ENCODE data around the gene TSPAN4. TPM values are rescaled to one million over a fixed set of nuclear protein-coding genes. Genes with fewer than 3 reads are reported as not detected.
A peak's percentile ranks its signal among the peaks of the same experiment; 100 is the strongest.

The TSPAN4 gene
- total and polyA plus RNA-seq, 2 of the 13 experiments (the other 11 are each of a cell fraction or from before 2014, with no cell fraction given) = 31.7 to 68.3 TPM

GRCh38 chr11:818396-819128 lies 24.1 kb upstream of the TSPAN4 start, which contains the start of gene PNPLA2 (continued):
- TF ChIP-seq ZBTB40 (IDR thresholded peaks at IDR 0.05) = no peak
- peak; percentile 73 for TF ChIP-seq ZBTB40 (CRISPR knock-in tag; IDR thresholded peaks at IDR 0.05)
- no peak for TF ChIP-seq ESRRA (CRISPR knock-in tag; IDR thresholded peaks at IDR 0.05; ENCODE audit: low read depth)
- TF ChIP-seq TBX2 (CRISPR knock-in tag; IDR thresholded peaks at IDR 0.05; ENCODE audit: borderline replicate concordance) = peak; percentile 70
- peak; percentile 16; the same call in 1 of the 2 replicates for TF ChIP-seq ZNF33B (CRISPR knock-in tag; IDR thresholded peaks at IDR 0.05)
- TF ChIP-seq SIN3A (IDR thresholded peaks at IDR 0.05; ENCODE audit: borderline replicate concordance, low read depth, low read length) = 0 out of 2 replicates have a peak, but pooled peaks have one; percentile 13
- TF ChIP-seq ATF2 (CRISPR knock-in tag; IDR thresholded peaks at IDR 0.05) = peak; percentile 94
- TF ChIP-seq ZNF605 (CRISPR knock-in tag; IDR thresholded peaks at IDR 0.05) = peak; percentile 80; the same call in 1 of the 2 replicates
- TF ChIP-seq CEBPB (IDR thresholded peaks at IDR 0.05; ENCODE audit: borderline replicate concordance, low read depth, low read length) = peak; percentile 84
- peak; percentile 67; the same call in 1 of the 2 replicates for TF ChIP-seq ZNF350 (CRISPR knock-in tag; IDR thresholded peaks at IDR 0.05; ENCODE audit: borderline replicate concordance, low read depth)
- TF ChIP-seq ATF3 (CRISPR knock-in tag; IDR thresholded peaks at IDR 0.05) = peak; percentile 92
- TF ChIP-seq, protein P1, sequence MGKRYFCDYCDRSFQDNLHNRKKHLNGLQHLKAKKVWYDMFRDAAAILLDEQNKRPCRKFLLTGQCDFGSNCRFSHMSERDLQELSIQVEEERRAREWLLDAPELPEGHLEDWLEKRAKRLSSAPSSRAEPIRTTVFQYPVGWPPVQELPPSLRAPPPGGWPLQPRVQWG (CRISPR knock-in tag; IDR thresholded peaks at IDR 0.05; ENCODE audit: borderline replicate concordance, low read depth) = no peak
- TF ChIP-seq HDAC1 (CRISPR knock-in tag; IDR thresholded peaks at IDR 0.05) = peak; percentile 3; the same call in 1 of the 2 replicates
- TF ChIP-seq SOX6 (IDR thresholded peaks at IDR 0.05) = no peak
- TF ChIP-seq SOX6 (CRISPR knock-in tag; IDR thresholded peaks at IDR 0.05) = 0 out of 2 replicates have a peak, but pooled peaks have one; percentile 18
- no peak for TF ChIP-seq ZNF432 (CRISPR knock-in tag; IDR thresholded peaks at IDR 0.05; ENCODE audit: borderline replicate concordance)
- no peak for TF ChIP-seq IRX3 (CRISPR knock-in tag; IDR thresholded peaks at IDR 0.05; ENCODE audit: borderline replicate concordance, low read depth)
- peak in 1 of 2 experiments; percentile 69; a peak in 1 of 4 replicates for TF ChIP-seq POLR2A (IDR thresholded peaks at IDR 0.05; ENCODE audit: insufficient read depth in 1 of 2, low read depth in 2 of 2, low read length in 2 of 2)
- no peak for TF ChIP-seq EZH2 (conservative IDR thresholded peaks at IDR 0.05; ENCODE audit: low read depth, low read length)
